Retina (tissue), 1 donor: ENCODE data around the gene TAOK3.
"Not testable (repeated sequence)": the region's sequence is repeated elsewhere in the genome, so short reads cannot be mapped to it uniquely, and the experiment has no call there.

Experiments used
- DNase-seq: peaks from one replicate; pipeline ENCODE4 v3.0.0-alpha.2; 2016

TAOK3 gene

DNA sequence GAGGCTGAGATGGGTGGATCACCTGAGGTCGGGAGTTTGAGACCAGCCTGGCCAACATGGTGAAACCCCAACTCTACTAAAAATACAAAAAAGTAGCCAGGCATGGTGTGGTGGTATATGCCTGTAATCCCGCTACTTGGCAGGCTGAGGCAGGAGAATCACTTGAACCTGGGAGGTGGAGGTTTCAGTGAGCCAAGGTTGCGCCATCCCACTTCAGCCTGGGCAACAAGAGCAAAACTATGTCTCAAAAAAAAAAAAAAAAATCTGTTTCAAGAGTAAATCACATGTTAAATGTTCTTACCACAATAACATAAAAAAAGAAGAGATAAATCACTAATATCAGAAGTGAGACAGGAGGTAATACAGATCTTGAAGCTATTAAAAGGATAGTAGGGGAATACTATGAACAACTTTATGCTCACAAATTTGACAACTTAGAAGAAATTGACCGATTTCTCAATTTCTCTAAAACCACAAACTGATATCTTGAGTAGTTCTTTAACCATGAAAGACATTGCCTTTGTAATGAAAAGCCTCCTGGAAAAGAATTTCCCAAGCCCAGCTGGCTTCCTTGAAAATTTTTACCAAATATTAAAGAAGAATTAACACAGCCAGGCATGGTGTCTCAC, 37.7 kb downstream of the TAOK3 start:
- no peak for DNase-seq

- no peak for DNase-seq
Measured at GRCh38 chr12:118334241-118334640, 38.5 kb downstream of the TAOK3 start.

DNA sequence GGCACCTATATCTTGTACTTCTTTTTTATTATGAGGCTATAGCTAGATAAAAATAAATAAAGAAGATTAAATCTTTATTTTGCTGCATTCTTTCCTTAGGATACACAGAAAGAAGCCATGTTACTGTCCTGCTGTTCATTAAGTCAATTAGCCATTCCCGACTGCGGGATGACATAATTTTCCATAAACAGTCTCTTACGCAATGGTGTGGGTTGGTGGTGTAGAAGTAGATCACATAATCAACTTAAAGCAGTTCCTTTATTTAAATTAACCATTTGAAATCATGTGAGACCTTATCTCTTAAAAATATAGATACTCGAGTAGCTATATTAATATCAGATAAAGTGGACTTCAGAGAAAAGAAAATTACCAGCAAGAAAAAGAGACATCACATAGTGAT, 40.2 kb downstream of the TAOK3 start:
- no peak for DNase-seq

DNA sequence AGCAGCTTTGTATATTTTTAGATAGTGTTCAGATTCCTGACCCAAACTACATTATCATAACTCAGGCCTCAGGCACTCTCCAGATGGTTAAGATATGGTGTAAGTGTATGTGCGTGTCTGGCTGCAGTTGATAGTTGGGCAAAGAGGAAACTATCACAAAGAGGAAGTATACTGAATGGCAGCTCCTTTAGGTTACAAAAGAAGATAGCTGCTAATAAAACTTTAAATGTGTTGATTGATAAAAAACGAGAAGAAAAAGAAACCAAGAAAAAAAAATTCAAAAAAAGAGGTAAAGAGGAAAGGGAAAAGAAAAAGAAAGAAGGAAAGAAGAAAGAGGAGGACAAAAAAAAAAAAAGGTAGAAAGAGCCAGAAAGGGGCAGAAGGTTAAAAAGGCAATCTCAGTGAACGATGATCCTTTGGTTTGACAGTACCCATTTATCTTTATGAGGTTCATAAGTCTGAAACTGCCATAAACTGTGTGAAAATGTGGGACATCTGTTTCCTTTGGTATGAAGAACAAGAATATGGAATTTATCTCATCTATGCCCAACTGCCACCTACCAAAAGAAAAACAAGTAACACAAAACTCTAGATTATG, 42.2 kb downstream of the TAOK3 start:
- no peak for DNase-seq

DNA sequence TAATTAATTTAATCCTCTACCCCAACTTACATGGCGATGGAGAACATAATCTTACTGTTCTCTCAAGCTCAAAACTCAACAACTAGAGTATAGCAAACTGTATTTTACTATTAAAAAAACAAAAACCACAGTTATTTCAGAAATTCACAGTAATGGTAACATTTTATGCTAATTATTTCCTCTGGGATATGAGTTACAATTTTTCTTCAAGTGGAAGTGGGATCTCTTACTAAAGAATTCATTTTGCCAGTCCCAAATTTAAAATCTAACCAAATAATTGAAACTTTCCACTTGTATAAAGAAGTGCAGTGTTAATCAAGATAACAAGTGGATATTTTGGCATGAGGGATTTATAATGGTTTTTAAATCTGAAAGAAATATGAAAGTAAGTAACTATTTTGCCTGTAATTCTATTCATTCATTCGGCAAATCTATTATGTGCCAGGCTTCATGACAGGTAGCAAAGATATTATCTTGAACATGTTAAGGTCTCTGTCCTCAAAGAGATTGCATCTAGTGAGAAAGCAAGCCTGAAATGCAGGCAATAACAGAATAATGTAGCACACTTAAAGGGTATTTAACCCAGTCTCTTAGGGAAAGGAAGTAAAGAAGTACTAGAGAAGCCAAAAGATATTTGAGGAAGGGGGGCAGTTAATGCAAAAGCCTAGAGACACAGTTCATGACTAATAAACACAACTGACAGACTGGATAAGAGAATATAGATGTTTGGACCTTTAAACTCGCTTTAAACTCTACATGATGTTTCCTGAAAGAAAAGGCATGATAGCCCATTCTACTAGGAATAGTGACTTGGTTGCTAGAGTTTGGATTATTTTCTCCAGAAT, 44.0 kb downstream of the TAOK3 start:
- DNase-seq: no peak

DNA sequence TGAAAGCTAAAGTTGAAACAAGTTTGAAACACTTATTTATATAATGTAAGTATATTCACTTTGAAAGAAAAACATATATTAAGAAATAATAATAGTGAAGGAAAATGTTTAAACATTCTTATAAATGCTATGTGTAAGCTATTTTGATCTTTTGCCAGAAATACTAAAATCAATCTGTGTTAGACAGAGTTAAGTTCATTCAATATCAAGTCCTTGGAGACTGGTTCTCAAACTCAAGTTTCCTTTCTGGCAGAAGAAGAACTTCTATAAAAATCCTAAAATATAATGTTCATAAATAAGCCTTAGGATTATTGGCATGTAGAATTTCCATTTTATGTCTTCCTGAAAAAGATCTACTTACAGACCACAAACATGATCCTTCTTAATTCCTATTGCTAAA, 45.3 kb downstream of the TAOK3 start:
- no peak for DNase-seq

- DNase-seq: no peak
Measured at GRCh38 chr12:118326991-118327390, 45.7 kb downstream of the TAOK3 start.

- no peak for DNase-seq
Measured at GRCh38 chr12:118325081-118325480, 47.6 kb downstream of the TAOK3 start.

GRCh38 chr12:118319627-118320026, 53.1 kb downstream of the TAOK3 start:
- no peak for DNase-seq

GRCh38 chr12:118318744-118319143, 54.0 kb downstream of the TAOK3 start:
- no peak for DNase-seq

DNA sequence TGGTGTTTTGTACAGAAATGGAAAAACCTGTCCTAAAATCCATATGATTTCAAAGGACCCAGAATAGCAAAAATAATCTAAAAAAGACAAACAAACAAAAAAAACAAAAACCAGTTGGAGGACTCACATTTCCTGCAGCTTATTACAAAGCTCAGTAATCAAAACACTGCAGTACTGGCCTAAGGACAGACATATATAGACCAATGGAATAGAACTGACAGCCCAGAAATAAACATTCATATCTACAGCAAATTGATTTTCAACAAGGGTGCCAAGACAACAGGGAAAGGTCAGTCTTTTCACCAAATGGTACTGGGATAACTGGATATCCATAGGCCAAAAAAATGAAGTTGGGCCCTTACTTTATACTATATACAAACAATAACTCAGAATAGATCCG, 55.0 kb downstream of the TAOK3 start:
- no peak for DNase-seq

DNA sequence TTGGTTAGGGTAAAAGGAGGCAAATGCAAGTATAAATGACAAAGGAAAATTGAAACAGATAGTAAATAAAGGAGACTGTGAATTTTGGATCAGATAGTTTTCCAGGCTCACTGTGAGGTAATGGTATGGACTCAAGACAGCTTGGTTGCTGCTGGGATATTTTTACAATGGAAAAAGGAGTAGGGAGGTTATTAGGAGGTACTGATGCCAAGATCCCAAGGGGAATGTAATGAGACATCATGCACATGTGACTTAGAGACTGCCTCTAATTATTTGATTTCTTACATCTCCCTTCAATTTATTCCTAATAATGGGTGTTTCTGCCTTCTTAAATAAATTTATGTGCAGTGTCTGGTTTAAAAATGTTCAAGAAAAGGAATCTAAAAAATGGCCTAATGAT, 56.9 kb downstream of the TAOK3 start:
- no peak for DNase-seq

GRCh38 chr12:118312578-118312977, 60.1 kb downstream of the TAOK3 start:
- DNase-seq: no peak

DNA sequence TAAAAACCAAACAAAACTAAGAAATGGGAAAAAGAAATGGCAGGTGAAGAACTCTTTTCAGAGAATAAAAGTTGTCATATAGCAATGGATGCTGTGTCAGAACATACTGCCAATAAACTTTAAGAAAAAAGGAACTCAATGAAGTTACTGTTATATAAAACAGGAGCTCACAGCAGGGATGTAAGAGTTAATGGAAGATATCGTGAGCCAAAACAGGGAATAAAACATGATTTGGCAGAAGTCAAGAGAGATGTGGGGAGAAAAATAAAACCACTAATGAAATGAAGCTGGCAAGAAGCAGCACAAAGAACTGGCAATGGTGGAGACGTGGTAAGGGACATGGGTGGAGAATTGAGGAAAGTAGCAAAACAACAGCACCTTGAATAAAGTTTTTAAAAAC, 61.0 kb downstream of the TAOK3 start:
- no peak for DNase-seq

GRCh38 chr12:118310320-118310719, 62.4 kb downstream of the TAOK3 start:
- no peak for DNase-seq

GRCh38 chr12:118308006-118308405, 64.7 kb downstream of the TAOK3 start:
- DNase-seq: not testable (repeated sequence)

DNA sequence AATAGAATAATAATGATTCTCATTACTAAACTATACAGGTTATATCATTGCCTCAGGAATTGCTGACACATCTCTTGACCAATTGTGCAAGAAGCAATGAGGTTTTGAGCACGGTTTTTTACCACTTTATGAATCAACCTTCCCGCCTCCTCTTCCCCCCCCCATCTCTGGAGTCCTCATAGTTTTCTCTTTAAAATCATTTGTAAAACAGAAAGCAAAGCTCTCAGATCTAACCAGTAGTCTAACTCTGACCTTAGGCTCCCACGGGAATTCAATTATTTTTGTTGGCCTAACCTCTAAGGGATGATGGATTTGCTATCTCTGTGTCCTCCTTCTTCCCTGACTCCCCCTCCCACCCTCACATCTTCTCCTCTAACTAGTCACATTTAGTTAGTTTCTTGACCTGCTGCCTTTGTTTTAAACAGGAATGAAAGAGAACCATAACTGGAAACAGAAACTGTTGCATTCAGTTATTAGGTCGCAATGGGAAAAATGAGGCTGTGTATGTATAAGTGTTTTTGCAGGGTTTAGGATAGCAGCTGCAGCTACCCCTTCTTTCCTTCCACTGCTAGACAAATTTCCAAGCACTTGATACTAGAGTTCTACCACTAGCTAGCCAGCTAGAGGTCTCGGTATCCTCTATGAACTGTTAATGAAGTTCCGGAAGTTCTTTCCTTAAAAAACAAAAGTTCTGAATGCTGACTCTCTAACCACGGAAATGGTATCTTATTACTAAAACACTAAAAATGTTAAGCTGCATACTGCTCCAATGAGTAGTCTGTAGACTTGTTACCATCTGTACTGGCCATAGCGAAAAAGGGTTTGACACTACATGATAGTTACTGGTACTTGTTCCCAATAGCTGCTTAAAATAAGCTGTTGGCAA, 65.4 kb downstream of the TAOK3 start:
- no peak for DNase-seq

GRCh38 chr12:118304093-118304492, 68.6 kb downstream of the TAOK3 start:
- DNase-seq: no peak

GRCh38 chr12:118302053-118302452, 70.7 kb downstream of the TAOK3 start:
- no peak for DNase-seq

GRCh38 chr12:118299791-118300460, 72.8 kb downstream of the TAOK3 start:
- no peak for DNase-seq

- DNase-seq: no peak
Measured at GRCh38 chr12:118297284-118297683, 75.4 kb downstream of the TAOK3 start.

DNA sequence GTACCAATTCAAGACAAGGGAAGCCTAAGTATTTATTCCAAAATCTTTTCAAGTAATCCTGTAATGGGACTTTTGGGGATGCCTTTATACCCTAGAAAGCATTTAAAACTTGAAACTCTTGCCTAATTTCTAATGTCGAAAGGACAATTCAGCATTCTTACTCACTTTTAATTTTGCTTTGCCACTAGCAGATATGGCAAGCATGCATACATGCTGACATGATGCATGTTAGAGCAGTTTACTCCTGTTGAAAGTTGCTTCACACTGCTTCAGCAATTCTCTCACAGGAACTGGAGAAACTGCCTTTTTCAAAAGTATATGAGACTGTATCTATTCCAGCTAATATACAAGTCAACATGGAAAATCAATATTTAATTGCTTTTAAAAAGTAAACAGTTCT, 79.9 kb downstream of the TAOK3 start:
- no peak for DNase-seq

DNA sequence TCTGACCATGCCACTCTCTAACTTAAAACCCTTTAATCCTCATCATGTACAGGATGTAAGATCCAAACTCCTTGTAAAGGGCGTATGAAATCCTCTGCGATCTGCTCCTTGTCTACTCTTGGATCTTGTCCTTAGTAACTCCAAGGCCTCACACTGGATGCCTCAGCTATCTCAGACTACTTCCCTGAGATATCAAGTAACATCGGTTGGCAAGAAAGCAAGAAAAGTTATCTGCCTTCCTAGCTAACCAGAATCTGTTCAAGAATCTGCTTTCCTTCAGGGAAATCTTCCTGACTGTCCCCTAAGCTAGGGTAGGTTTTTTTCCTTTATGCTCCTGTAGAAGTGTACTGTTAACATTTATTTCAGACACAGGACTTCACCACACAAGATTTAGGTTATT, 82.6 kb downstream of the TAOK3 start:
- no peak for DNase-seq
